Neural progenitor cell (in vitro differentiated cells): Measurements from ENCODE around the gene GABRB1. TPM values are rescaled to one million over a fixed set of nuclear protein-coding genes. Genes with fewer than 3 reads are reported as not detected.

ENCODE experiments used
- DNase-seq: peaks from one replicate; pipeline ENCODE4 v3.0.0-alpha.2; 2016; ENCODE audit warnings: low spot score
- H2AFZ ChIP-seq: fragments of 200-600 bp; sonication (generic); replicated peaks from 2 replicates; pipeline ENCODE4 v1.6.1; 2016; ENCODE audit warnings: antibody characterized with exemption
- H3F3A ChIP-seq: fragments of 200-600 bp; sonication (generic); 2 replicates; pipeline ENCODE4 v1.6.1; 2016; ENCODE audit warnings: antibody characterized with exemption, low read depth
- H3K27ac ChIP-seq: fragments of 200-600 bp; sonication (generic); 2 replicates; pipeline ENCODE4 v1.5.1; 2016; ENCODE audit warnings: mild to moderate bottlenecking
- H3K27me3 ChIP-seq: fragments of 200-600 bp; sonication (generic); 2 replicates; pipeline ENCODE4 v1.6.1; 2016; ENCODE audit warnings: mild to moderate bottlenecking, moderate library complexity
- H3K36me3 ChIP-seq: fragments of 200-600 bp; sonication (generic); 2 replicates; pipeline ENCODE4 v1.5.1; 2016
- H3K4me1 ChIP-seq: fragments of 200-600 bp; sonication (generic); 2 replicates; pipeline ENCODE4 v1.6.1; 2016; ENCODE audit warnings: mixed run types
- H3K4me2 ChIP-seq: fragments of 200-600 bp; sonication (generic); 2 replicates; pipeline ENCODE4 v1.6.1; 2016
- H3K4me3 ChIP-seq: fragments of 200-600 bp; sonication (generic); 2 replicates; pipeline ENCODE4 v1.5.1; 2016
- H3K79me2 ChIP-seq: fragments of 200-600 bp; sonication (generic); 2 replicates; pipeline ENCODE4 v1.6.1; 2016; ENCODE audit warnings: low read depth
- H3K9ac ChIP-seq: fragments of 200-600 bp; sonication (generic); 2 replicates; pipeline ENCODE4 v1.6.1; 2016
- H3K9me3 ChIP-seq: fragments of 200-600 bp; sonication (generic); 2 replicates; pipeline ENCODE4 v1.5.1; 2016; ENCODE audit warnings: low read depth
- H4K20me1 ChIP-seq: fragments of 200-600 bp; sonication (generic); 2 replicates; pipeline ENCODE4 v1.6.1; 2016; ENCODE audit warnings: low read depth
- H3K27ac Mint-ChIP-seq: 3 replicates; pipeline ENCODE4 v1.8.0; 2021; ENCODE audit warnings: mixed read lengths
- H3K27me3 Mint-ChIP-seq: 2 replicates; pipeline ENCODE4 v1.8.0; 2022; ENCODE audit warnings: low read depth, mild to moderate bottlenecking, inconsistent platforms, moderate library complexity, mixed read lengths; ENCODE audit not compliant: insufficient read depth
- H3K36me3 Mint-ChIP-seq: 3 replicates; pipeline ENCODE4 v1.8.0; 2021; ENCODE audit warnings: mixed read lengths
- H3K4me1 Mint-ChIP-seq: 3 replicates; pipeline ENCODE4 v1.8.0; 2021; ENCODE audit warnings: mixed read lengths
- H3K4me3 Mint-ChIP-seq: 3 replicates; pipeline ENCODE4 v1.8.0; 2021; ENCODE audit warnings: mild to moderate bottlenecking, moderate library complexity, mixed read lengths
- H3K9me3 Mint-ChIP-seq: 3 replicates; pipeline ENCODE4 v1.8.0; 2020; ENCODE audit warnings: mixed read lengths
- CTCF ChIP-seq: fragments of 200-600 bp; sonication (generic); IDR thresholded peaks from 2 replicates; pipeline ENCODE4 v1.5.1; 2017; ENCODE audit warnings: antibody characterized with exemption, mild to moderate bottlenecking
- EZH2 ChIP-seq: fragments of 200-600 bp; sonication (generic); IDR thresholded peaks from 2 replicates; pipeline ENCODE4 v1.6.1; 2017; ENCODE audit warnings: antibody characterized with exemption, mild to moderate bottlenecking, moderate library complexity
- EZH2phosphoT487 ChIP-seq: fragments of 200-600 bp; sonication (generic); IDR thresholded peaks from 2 replicates; pipeline ENCODE4 v1.6.1; 2017; ENCODE audit warnings: antibody characterized with exemption
- total RNA-seq: library from RNA; depleted of rRNA; stranded (reverse); fragments of >200 nt; gene quantifications from 2 replicates; pipeline ENCODE4 v1.2.3, GENCODE V29; 2015; ENCODE audit warnings: low replicate concordance

The GABRB1 gene
- total RNA-seq, 1 donor from 2014 or later = not detected

- Histone ChIP-seq H4K20me1 (no peaks in the 10 kb centered on the region), H3K4me1 (no peaks in the 10 kb centered on the region), H3K9ac (no peak overlapping the region), H3K36me3 (no peaks in the 10 kb centered on the region), H3K27me3 (peaks cover 3% of the 10 kb centered on the region), H3K9me3 (no peaks in the 10 kb centered on the region), H3K79me2 (no peaks in the 10 kb centered on the region), H3K4me2 (no peak overlapping the region), H3K4me3 (no peak overlapping the region), H3F3A (no peaks in the 10 kb centered on the region), H3K27ac (no peak overlapping the region), H2AFZ (no peak overlapping the region)
- no peak overlapping the region for H3K4me3 Mint-ChIP-seq
- H3K4me1 Mint-ChIP-seq = no peaks in the 10 kb centered on the region
- H3K27me3 Mint-ChIP-seq = peaks cover 4% of the 10 kb centered on the region
- no peak for TF ChIP-seq EZH2
- TF ChIP-seq CTCF = no peak
- TF ChIP-seq EZH2phosphoT487 = no peak
- H3K9me3 Mint-ChIP-seq = no peaks in the 10 kb centered on the region
- H3K36me3 Mint-ChIP-seq = no peaks in the 10 kb centered on the region
- no peak for DNase-seq
- H3K27ac Mint-ChIP-seq = no peak overlapping the region
These were observed 13.9 kb downstream of the GABRB1 start for GRCh38 chr4:47045261-47045660.

GRCh38 chr4:47049347-47049746, 18.0 kb downstream of the GABRB1 start:
- no peak overlapping the region for H3K4me2 ChIP-seq
- H3K9ac ChIP-seq = no peak overlapping the region
- DNase-seq = no peak
- no peaks in the 10 kb centered on the region for H3F3A ChIP-seq
- Mint-ChIP-seq H3K4me3 (no peak overlapping the region), H3K36me3 (no peaks in the 10 kb centered on the region), H3K27me3 (peaks cover 4% of the 10 kb centered on the region), H3K4me1 (no peaks in the 10 kb centered on the region), H3K9me3 (no peaks in the 10 kb centered on the region), H3K27ac (no peak overlapping the region)
- no peaks in the 10 kb centered on the region for H3K36me3 ChIP-seq
- H3K27ac ChIP-seq = no peak overlapping the region
- H3K9me3 ChIP-seq = no peaks in the 10 kb centered on the region
- H3K4me1 ChIP-seq = no peaks in the 10 kb centered on the region
- H4K20me1 ChIP-seq = no peaks in the 10 kb centered on the region
- H3K79me2 ChIP-seq = no peaks in the 10 kb centered on the region
- peak overlapping the region; percentile 31 for H2AFZ ChIP-seq
- no peaks in the 10 kb centered on the region for H3K27me3 ChIP-seq
- H3K4me3 ChIP-seq = no peak overlapping the region
- TF ChIP-seq EZH2 = no peak
- TF ChIP-seq EZH2phosphoT487 = no peak
- TF ChIP-seq CTCF = no peak

- Mint-ChIP-seq H3K27ac (no peak overlapping the region), H3K4me3 (no peak overlapping the region), H3K27me3 (no peaks in the 10 kb centered on the region), H3K9me3 (no peaks in the 10 kb centered on the region), H3K36me3 (no peaks in the 10 kb centered on the region), H3K4me1 (no peaks in the 10 kb centered on the region)
- Histone ChIP-seq H3K4me2 (no peak overlapping the region), H2AFZ (no peak overlapping the region), H3K9ac (no peak overlapping the region), H3K36me3 (no peaks in the 10 kb centered on the region), H3K27ac (no peak overlapping the region), H3K4me1 (no peaks in the 10 kb centered on the region), H3K9me3 (no peaks in the 10 kb centered on the region), H3F3A (no peaks in the 10 kb centered on the region), H4K20me1 (no peaks in the 10 kb centered on the region), H3K79me2 (no peaks in the 10 kb centered on the region), H3K4me3 (no peak overlapping the region), H3K27me3 (no peaks in the 10 kb centered on the region)
- TF ChIP-seq EZH2 (no peak), EZH2phosphoT487 (no peak), CTCF (no peak)
- DNase-seq = no peak
These were observed 19.7 kb downstream of the GABRB1 start for GRCh38 chr4:47050761-47051725.
